CD4-positive, alpha-beta T cell treated with Interleukin-2 at 100 ng/mL for 4 hours (primary cell): ENCODE measurements around the gene NHLH2.

Experiments used
- DNase-seq: peaks from one replicate; pipeline ENCODE4 v3.0.0-alpha.2; 2020; ENCODE audit warnings: low spot score

The NHLH2 gene

DNA sequence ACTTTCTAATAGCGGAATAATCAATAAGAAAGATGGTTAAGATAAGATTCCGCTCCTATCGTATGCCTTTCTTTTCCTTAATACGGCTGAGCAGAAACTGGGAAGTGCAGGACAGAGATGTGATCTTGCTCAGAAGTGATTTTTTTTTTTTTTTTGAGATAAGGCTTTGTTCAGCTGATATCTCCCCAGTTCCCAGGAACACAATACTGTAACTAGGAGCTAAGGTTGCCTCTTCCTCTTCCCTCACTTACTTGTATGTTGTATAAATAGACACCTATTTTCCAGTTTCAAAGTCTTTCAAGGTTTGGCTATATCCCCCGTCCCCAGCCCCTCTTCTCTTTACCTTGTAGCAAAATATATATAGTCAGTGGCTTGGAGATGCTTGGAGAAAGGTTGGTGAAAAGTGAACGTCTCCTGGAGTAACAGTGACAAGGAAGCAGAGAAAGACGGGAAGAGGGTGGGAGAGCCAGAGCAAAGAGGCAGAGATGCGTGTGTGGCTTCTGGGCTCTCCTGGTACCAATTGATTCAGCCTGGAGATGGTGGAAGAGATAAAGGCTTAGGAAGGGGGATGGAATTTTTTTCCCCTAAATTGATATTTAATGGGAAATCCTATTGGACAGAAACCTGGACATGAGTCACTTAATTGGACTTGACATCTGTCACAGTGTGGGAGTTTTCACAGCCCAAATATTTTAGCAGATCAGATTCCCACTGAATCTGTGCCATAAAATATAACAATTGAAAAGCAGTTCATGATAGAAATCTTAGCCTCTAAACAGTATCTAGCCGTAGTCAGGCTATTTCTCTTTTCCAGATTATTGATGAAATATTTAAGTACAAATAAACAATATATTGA, at the start of gene NHLH2:
Gene NHLH2 (minus strand): TSS at position 522 of the 856 bp plus-strand sequence. CDS start 2,754 bp downstream, outside the sequence.
- DNase-seq = no peak

DNA sequence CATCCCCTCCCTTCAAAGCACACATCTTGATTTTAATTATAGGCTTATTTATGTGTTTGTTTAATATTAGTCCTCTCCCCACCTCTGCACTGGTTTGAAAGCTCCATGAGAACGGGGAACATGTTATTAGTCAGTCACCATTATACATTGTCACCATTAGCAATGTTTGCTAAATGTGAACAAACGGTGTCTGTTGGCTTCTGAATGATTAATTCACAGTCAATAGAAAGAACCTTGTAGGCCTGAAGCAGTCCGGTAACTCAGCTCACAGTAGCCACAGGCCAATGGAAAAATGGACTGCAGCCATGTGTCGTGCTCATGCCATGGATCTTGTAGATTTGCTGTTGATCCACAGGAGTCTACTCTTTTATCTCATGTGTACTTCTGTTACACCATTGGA, 49.7 kb upstream of the NHLH2 start:
- DNase-seq = no peak

DNA sequence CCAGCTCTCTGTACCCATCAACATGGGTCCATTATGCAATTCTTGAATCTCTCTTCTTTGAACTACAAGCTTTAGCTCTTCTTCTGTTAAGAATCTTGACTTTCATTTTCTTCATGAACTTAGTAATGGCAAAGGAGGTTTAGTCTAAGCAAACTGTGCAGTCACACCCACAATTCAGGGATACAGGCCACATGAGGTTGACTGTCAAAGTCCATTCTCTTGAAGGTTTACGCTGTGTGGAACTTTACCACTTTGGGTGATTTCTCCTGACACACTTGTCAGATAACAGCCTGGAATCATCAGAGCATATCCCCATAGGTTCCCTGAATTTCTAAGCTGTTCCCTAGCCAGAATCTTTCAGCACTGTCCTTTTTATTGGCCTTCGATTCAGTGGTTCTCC, 48.0 kb upstream of the NHLH2 start:
- no peak for DNase-seq

DNA sequence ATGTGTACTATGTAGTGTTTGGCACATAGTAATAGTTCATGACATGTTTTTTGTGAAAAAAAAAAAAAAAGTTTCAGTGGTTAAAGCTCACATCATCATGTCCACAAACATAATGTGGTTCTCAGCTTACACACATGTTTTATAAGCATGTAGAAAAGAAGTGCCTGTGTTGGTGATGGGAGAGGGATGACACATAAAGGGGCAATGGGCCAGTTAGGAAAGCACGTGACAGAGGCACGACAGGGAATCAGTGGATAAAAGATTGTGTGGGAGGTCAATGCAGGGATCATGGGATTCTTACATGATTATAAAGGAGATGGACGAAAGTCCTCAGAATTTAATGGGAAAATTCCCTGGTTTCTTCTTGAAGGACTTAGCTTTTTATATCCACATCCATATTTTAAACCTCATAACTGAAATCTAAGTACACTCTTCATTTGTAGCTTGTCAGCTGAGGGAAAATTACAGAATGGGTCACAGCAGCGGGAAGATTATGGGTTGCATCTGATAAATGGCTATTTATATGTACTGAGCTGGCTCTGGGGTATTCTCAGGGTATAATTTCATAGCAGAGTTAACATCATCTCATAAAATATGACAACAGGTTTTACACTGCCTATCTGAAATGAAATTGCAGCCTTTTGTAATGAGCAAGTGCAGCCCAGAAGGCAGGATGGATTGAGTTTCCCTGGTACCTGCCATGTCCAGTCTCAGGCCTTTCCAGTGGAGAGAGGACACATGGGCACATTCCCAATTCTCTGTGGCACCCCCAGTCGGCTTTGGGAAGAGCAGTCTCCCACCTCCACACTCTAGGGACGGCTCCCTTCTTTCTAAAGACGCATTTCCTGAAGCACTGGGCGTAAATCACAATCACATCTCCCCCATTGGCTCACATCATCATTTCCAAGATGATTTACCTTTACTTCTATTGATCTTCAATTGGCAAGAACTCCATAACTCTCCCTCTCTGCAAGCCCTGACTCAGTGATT, 42.3 kb upstream of the NHLH2 start:
- DNase-seq = no peak

DNA sequence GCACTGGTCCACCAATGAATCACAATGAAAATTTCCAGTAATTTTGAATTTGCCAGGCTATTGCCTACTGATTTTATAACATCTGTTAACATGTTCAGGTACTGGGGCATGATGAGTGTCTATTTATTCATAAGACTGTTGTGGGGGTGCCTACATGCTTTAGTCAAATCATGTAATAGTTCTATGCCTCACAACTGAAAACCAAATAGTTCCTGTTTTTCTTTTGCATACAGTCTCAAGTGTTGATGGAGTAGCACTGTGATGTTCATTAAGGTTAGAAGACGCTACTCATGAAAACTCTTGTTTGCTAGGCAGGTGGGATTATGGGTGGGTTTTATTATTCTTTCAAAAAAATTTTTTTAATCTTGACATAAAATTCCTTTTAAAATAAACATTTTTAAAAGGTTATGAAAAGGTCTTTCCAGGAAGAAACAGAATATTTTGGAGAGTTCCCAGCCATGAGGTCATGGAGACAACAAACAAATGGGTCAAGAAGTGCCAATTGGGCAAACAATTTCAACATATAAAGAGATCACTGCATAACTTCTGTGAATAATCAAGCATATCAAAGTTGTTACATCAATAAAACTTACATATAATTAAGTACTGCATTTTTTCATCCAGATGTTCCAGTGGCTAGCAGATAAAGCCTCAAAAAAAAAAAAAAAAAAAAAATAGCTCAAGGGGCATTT, 40.2 kb upstream of the NHLH2 start:
- DNase-seq = no peak

DNA sequence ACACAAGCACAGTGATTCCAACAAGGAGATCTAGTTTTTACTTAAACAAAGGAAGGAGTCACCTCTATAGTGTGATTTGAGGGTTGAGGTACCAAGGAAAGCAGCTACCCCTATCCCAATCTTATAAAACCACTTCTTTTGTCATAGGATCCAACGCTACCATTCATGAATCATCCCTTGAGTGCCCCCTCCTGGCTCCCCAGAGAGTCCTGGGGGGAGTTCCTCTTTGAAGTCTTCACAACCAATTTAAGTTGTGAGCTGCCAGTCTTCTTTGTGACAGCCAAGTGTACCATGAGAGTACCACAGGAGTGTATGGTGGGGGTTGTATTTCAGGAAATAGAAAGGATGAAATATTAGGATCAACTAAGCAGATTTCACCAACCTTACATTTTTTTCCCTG, 39.1 kb upstream of the NHLH2 start:
- DNase-seq = no peak

DNA sequence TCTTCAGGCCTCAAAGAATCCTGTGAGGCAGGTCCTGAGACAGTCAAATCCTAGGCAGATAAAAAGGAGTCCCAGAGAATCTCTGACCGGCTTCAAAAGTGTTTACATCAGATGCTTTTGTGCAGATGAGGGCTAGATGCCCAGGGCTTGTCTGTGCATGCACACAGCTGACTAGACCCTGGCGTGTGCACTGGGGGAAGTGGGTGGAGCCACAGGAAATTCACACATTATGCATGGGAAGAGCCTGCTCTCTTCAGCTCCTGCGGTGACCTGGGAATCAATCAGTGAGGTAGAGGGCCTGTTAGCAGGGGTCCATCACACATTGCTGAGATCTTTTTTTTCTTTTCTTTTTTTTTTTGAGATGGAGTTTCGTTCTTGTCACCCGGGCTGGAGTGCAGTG, 36.6 kb upstream of the NHLH2 start:
- no peak for DNase-seq

DNA sequence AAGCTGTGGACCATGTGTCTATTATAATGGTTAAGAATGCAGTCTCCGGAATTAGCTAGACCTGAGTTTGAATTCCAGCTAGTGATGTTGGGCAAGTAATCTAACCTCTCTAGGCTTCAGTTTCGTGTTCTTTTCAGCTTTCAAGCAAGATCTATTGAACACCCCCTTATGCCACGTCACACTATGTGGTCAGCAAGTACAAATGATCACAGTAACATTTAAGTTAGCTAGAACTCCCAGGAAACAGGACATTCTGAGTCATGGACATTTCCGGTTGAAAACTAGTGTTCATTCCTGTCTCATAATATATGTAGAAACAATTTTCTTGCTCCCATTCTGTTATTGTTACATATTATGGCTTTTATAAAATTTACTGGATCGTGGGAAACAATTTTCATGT, 34.0 kb upstream of the NHLH2 start:
- DNase-seq = no peak

DNA sequence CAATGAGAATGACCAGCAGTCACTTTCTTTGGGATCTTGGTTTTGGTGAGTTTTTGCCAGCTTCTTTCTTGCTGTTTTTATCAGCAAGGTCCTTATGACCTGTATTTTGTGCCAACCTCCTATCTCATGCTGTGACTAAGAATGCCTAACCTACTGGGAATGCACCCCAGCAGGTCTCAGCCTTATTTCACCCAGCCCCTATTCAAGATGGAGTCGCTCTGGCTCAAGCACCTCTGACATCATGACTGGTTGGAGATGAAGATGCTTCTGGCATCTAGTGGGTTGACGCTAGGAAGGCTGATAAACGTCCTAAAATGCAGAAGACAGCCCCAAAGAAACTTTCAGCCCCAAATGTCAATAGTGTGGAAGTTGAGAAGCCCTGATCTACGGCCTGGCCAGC, 33.6 kb upstream of the NHLH2 start:
- no peak for DNase-seq

DNA sequence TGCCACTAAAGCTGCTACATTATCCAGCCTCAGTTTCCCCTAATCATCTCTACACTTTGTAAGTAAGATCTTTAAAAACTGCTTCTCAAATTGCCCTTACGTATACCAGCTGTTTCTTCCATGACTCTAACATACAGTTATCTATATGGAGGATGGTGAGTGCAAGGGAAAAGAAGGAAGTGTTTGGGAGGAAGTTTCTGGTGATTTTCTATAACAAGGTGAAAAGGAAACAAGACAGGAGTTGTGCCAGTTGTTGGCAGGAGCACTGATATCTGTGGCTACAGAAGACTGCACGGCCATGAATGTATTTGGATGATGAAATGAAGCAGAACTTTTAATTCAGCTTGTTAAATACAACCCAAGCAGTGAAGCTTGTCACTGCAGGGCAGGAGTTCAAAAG, 32.3 kb upstream of the NHLH2 start:
- DNase-seq = no peak

DNA sequence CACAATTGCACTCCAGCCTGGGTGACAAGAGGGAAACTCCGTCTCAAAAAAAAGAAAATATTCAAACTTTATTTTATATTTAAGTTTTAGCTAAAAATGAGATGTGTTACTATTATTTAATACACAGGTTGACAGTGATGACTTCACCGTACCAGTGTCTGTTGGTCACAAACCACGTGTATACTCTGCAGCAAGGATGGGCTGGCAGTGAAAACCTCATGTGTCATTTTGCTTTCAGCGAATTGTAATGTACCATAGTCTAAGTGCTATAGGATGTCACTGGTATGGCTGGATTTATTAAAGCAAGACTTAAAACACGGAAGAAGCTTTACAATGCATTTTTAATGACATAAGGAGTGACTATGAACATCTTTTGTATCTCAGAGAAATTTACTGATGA, 28.1 kb upstream of the NHLH2 start:
- DNase-seq = no peak

DNA sequence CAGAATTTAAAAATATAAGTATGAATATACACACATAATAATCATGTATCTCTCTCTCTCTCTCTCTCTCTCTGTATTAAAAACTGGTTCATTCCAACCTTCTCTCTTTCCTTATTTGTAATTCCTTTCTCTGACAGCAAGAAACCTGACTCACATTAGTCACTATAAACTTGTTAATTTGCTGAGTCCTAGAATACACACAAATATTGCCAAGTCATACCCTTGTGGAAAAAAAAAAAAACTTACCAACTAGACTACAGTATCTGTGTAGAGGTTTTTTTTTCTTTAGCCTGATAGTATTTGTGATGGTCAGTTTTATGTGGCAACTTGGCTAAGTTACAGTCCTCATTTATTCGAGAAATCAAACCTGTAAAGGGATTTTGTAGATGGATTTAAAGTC, 26.3 kb upstream of the NHLH2 start:
- no peak for DNase-seq

DNA sequence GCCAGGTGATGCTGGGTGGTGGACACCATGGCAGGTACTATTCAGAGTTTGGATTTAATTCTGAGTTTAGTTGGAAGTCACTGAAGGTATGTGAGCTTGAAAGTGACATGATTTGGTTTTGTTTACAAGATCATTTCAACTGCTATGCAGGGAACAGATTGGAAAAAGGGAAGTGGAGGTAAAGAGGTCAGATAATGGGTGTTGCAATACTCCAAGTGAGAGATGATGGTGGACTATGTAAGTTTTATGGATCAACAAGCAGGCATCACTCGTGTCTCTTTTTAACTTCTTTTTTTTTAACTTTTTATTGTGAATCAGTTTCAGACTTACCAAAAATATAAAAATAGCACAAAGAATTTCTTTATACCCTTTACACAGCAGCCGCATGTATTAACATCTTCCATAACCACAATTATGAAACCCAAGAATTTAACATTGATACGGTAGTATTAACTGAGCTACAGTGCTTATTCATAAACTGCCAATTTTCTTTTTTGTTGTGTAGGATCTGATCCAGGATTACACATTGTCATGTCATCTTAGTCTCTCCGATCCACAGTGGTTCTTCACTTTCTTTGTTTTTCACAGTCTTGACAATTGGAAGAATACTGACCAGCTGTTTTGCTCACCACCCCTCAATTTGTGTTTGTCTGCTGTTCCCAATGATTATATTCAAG, 24.9 kb upstream of the NHLH2 start:
- DNase-seq = no peak

DNA sequence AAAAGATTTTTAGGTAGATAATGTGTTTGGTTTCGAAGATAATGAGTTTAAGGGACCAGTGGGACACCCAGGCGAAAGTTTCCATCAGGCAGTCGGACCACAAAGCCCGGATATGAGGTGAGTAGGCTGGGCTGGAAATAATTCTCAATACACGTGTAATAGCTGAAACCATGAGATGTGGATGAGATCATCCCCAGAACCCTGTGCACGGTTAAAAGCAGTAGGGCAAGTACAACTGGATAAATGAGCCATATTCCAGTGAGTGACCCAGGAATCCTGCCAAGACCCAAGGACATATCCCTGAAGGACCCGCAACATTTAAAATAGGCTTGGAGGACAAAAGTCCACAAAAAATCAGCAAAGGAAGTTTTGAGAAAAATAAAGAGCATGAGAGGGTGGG, 21.5 kb upstream of the NHLH2 start:
- DNase-seq = no peak

DNA sequence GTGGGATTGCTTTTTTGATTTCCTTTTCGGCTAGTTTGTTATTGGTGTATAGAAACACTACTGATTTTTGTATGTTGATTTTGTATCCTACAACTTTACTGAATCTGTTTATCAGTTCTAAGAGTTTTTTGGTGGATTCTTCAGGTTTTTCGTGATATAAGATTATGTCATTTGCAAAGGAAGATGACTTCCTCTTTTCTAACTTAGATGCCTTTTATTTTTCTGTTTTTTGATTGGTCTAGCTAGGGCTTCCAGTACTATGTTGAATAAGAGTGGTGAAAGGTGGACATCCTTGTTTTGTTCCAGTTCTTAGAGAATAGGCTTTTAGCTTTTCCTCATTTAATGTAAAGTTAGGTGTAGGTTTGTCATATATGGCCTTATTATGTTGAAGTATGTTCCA, 13.1 kb upstream of the NHLH2 start:
- DNase-seq = no peak

DNA sequence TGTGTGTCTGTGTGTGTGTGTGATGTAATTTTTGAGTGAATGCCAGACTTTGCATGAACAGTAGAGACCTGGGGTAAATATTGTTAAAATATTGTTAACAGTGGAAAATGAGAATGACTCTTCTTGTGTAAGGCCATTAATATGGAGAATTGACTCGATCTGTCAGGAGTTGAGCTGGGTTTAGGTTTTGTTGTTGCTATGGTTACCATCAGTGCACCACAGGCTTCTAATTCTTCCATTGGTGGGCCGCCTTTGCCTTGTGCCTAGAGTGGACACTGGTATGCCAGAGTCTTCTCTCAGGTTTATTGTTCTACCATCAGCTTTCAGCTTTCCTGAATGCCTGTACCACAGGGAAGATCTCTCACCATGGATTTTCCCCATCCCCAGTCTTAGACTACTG, 10.0 kb upstream of the NHLH2 start:
- DNase-seq = no peak

DNA sequence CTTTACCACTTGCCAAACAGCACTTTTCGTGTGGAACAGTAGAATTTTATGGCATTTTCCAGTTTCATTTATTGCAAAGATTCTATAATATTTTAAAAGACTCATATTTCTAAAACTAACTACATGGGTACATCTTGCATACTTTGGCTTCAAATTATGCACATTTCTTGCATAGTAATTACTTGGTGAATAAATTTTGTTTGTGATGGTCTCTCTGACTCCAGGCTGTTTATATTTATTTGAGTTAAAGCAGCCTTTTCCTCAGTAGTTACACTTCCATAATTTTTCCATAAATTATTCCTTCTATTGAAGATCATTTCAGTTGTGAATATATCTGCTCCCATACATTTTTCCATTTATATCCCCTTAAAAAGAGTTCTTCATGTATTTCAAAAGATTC, 6.9 kb upstream of the NHLH2 start:
- DNase-seq = no peak

DNA sequence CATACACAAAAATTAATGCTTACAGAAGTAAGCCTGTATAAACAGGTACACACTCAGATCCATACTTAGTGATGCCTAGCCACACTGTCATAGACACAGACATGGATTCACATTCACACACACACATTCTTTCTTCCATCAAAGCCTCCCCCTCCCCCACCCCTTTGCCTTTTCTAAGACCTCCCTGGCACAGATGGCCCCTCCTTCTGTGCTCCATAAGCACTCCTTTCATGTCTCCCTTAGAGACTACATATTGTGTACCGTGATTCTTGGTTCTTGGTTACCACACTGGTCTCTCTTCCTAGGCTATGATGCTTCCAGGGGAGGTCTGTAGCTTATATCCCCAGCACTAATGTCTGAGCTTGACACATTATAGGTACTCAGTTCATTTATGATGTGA, 2.0 kb upstream of the NHLH2 start:
- no peak for DNase-seq

DNA sequence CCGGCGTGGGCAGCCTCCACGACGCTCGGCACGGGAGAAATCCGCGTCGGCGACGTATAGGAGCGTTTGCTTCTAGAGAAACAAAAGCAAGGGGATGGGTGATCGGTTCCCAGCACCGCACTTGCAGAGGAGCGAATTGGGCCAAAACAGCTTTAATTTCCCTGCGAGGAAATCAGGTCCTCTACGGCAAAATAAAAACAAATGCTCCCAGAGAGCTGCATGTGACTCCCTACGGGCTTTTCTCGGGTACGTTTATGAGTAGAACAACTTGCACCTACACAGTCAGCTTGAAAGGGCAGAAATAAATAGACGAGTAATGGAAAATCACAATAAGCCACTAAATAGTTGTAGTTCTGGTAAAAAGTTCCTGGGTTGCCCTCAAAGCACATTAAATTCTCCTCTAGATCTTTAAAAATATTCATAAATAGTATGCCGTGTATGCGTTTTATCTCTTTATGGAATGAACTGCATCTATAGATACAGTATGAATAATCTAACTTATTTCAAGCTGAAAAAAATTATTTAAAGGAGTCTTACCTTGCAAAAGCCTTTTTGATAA, 1.2 kb downstream of the NHLH2 start:
- no peak for DNase-seq

DNA sequence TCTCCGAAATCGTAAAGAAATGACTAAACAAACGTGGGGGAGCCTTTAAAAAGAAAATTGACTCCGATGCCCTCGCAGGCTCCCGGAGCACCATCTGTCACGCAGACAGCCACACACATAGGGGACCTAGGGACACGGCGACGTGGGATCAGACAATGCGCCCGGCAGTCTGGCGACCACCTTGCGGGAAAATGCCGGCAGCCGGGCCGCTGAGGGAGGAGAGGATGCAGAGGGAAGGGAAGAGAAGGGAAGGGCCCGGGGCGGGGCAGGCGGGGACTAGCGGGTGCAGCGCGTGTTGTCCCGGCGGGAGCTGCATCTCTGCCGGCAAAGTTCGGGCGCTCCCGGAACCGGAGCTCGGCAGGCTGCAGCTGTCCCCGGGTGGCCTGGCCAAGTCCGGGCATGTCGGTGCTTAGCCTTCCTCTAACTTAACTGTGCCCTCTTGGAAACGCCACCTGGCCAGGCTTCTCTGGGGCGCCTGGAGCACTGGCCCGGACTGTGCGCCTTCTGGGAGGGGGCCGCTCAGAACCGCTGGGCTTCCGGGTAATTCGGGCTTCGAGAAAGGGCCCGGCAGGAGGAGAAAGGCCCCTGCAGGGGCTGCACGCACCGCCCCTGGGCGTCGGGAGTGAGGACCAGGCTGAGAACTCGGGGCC, 1.8 kb downstream of the NHLH2 start:
- no peak for DNase-seq

DNA sequence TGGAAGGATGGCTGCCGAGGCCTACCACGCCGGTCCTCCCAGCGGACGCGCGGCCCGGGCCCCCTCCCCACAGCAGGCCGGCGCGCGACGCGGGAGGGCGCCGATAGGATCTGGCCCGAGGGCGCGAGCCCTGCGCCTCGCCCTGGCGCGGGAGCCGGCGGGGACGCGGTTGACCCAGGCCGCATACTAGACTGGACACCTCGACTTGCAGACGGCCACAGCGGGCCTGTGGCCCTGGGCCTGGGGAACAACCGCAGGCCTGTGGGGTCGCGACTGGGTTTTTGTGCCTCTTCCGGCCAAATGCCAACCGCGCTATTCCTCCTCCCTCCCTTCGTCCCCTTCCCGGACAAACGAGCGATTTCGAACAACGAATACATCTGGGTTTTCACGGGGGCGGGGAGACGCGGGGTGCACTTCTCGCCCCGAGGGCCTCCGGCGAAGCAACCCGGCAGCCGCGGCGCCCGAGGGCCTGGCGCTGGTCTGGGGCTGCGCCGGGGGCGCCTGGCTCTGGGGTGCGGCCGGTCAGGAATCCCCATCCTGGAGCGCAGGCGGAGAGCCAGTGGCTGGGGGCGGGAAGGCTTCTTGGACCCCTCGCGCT, 2.4 kb downstream of the NHLH2 start:
- DNase-seq = no peak
